ENCODE results near the gene EXOC6B. TPM values are rescaled to one million over a fixed set of nuclear protein-coding genes. Genes with fewer than 3 reads are reported as not detected.

The EXOC6B gene
- total and polyA plus RNA-seq, 9 of the 15 experiments (the other 6 are each of a cell fraction or from before 2014, with no cell fraction given), result 0.28 to 4.2 (median 2.0) TPM

DNA sequence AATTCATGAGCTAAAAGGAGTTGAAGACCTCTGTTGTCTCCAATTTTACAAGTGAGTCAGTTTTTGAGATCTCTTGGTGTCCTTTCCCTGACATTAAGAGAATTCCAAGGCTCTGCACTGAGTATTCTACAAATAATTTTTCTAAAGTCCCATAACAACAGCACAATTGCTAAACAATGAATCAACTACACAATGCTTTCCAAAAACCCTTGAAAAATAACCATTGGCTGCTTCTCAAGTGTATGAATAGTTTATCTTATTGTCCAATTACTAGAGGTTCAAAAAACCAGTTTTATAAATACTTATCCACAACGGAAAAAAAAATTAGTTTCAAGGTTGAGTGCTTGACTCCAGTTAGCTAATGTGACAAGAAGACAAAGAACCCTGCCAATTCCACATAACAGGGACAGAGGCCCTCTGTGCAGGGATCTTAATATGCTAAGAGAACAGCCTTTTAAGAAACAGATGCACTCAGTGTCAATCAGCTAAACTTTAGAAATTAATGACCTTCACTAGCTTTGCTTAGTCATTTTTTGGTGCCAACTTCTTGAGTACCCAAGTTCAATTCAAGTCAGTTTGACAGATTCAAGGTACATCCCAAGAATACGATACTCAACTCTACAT is 411.6 kb downstream of the EXOC6B start (continued):
- TF ChIP-seq, protein P1, sequence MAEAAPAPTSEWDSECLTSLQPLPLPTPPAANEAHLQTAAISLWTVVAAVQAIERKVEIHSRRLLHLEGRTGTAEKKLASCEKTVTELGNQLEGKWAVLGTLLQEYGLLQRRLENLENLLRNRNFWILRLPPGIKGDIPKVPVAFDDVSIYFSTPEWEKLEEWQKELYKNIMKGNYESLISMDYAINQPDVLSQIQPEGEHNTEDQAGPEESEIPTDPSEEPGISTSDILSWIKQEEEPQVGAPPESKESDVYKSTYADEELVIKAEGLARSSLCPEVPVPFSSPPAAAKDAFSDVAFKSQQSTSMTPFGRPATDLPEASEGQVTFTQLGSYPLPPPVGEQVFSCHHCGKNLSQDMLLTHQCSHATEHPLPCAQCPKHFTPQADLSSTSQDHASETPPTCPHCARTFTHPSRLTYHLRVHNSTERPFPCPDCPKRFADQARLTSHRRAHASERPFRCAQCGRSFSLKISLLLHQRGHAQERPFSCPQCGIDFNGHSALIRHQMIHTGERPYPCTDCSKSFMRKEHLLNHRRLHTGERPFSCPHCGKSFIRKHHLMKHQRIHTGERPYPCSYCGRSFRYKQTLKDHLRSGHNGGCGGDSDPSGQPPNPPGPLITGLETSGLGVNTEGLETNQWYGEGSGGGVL (CRISPR knock-in tag; IDR thresholded peaks at IDR 0.05), result no peak
- TF ChIP-seq HMG20A (CRISPR knock-in tag; conservative IDR thresholded peaks at IDR 0.05), result no peak

DNA sequence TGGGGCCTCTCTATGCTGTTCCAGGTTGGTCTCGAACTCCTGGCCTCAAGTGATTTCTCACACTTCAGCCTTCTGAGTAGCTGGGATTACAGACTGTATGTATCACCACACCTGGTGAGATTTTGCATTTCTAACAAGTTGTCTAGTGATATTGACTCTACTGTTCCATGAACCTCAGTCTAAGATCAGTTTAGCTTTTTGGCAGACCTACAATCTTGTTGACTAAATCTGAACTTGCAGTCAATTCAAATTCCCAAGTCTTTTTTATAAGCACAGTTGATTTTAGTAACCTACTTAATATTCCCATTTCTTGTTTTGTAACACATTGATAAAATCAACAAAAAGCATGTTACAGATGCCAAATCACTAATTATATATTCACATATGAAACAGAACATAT is 412.1 kb downstream of the EXOC6B start:
- Histone ChIP-seq H3K36me3 (ENCODE audit: control insufficient read depth, insufficient read depth, low read length) (no peaks in the 10 kb centered on the region), H2AFZ (ENCODE audit: low read depth, low read length) (no peak overlapping the region), H3K9ac (ENCODE audit: insufficient read depth in 1 of 2, low read depth in 2 of 2, low read length in 2 of 2) (no peak overlapping the region), H3K4me1 (replicated peaks in 1 of 2; ENCODE audit: control insufficient read depth in 2 of 2, insufficient read depth in 2 of 2, low read length in 2 of 2) (no peaks in the 10 kb centered on the region), H4K20me1 (replicated peaks; ENCODE audit: control insufficient read depth, insufficient read depth, low read length) (no peaks in the 10 kb centered on the region), H3K79me2 (ENCODE audit: control insufficient read depth, insufficient read depth, low read length) (no peaks in the 10 kb centered on the region), H3K4me3 (no peak overlapping the region), H3K4me2 (ENCODE audit: insufficient read depth, low read length) (no peak overlapping the region), H3K9me1 (ENCODE audit: control insufficient read depth, insufficient read depth, low read length) (no peaks in the 10 kb centered on the region), H3K9me3 (replicated peaks; ENCODE audit: control insufficient read depth, insufficient read depth, low read depth, low read length) (no peaks in the 10 kb centered on the region), H3K27ac (ENCODE audit: extremely low read depth, low read depth, low read length) (no peak overlapping the region), H3K27me3 (ENCODE audit: control insufficient read depth in 2 of 2, insufficient read depth in 2 of 2, low read length in 2 of 2) (no peaks in the 10 kb centered on the region)
- intact Hi-C loops (cut with micrococcal nuclease), result no loop called here
- WGBS (ENCODE audit: insufficient coverage, low coverage, missing lambda C conversion rate), result 0% methylated on average over 1 of the region's 1 CpG
- BruUV-seq (replicated peaks), result no TSS peak
- in situ Hi-C loops (cut with MboI), result no loop called here
- no peak for DNase-seq (ENCODE audit: extremely low read depth in 1 of 4, low spot score in 3 of 4)
- ATAC-seq, result no peak
- CTCF ChIA-PET (ENCODE audit: low intra/inter-chr PET ratio), result no interaction called here
- no peak for FAIRE-seq
- POLR2A ChIA-PET, result interaction anchor here (1.4 kb wide), 1 partner anchor 22 kb away, joined by 3 read pairs; no protein-coding TSS in a partner anchor
- TF ChIP-seq FOXJ2 (tag; IDR thresholded peaks at IDR 0.05) (no peak), CBX2 (IDR thresholded peaks at IDR 0.05; ENCODE audit: insufficient read depth, low read length, poor library complexity, severe bottlenecking) (no peak), HNRNPH1 (optimal IDR thresholded peaks at IDR 0.05; ENCODE audit: low read depth, low read length) (no peak), NFIX (CRISPR knock-in tag; IDR thresholded peaks at IDR 0.05; ENCODE audit: low read depth) (no peak), ZNF445 (CRISPR knock-in tag; IDR thresholded peaks at IDR 0.05; ENCODE audit: low read depth) (no peak), ZFP1 (CRISPR knock-in tag; IDR thresholded peaks at IDR 0.05) (no peak), ZNF586 (CRISPR knock-in tag; conservative IDR thresholded peaks at IDR 0.05) (no peak), CBX1 (IDR thresholded peaks at IDR 0.05; ENCODE audit: low read depth) (no peak), ZNF197 (CRISPR knock-in tag; IDR thresholded peaks at IDR 0.05; ENCODE audit: low read depth) (no peak), TBL1XR1 (IDR thresholded peaks at IDR 0.05; ENCODE audit: low read length in 2 of 2) (no peak), FOXJ3 (CRISPR knock-in tag; IDR thresholded peaks at IDR 0.05) (no peak), SMARCE1 (IDR thresholded peaks at IDR 0.05) (no peak), ZNF444 (CRISPR knock-in tag; IDR thresholded peaks at IDR 0.05) (no peak), TSC22D4 (tag; IDR thresholded peaks at IDR 0.05) (no peak), HIVEP1 (CRISPR knock-in tag; IDR thresholded peaks at IDR 0.05) (no peak), PHTF2 (CRISPR knock-in tag; IDR thresholded peaks at IDR 0.05) (no peak), HOXB6 (CRISPR knock-in tag; IDR thresholded peaks at IDR 0.05; ENCODE audit: borderline replicate concordance) (no peak), EGR1 (conservative IDR thresholded peaks at IDR 0.05) (no peak)
- TF ChIP-seq, protein P2, sequence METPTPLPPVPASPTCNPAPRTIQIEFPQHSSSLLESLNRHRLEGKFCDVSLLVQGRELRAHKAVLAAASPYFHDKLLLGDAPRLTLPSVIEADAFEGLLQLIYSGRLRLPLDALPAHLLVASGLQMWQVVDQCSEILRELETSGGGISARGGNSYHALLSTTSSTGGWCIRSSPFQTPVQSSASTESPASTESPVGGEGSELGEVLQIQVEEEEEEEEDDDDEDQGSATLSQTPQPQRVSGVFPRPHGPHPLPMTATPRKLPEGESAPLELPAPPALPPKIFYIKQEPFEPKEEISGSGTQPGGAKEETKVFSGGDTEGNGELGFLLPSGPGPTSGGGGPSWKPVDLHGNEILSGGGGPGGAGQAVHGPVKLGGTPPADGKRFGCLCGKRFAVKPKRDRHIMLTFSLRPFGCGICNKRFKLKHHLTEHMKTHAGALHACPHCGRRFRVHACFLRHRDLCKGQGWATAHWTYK (CRISPR knock-in tag; IDR thresholded peaks at IDR 0.05), result no peak

Measured in K562 (cell line).